ENCODE measurements around the gene FRAS1. TPM values are rescaled to one million over a fixed set of nuclear protein-coding genes. Genes with fewer than 3 reads are reported as not detected.

The FRAS1 gene
- total and polyA plus RNA-seq, 2 donors (not counting 1 experiment from before 2014, with no cell fraction given): 0.30 to 0.66 TPM

- Histone ChIP-seq H2AFZ (ENCODE audit: low read length) (no peak overlapping the region), H3K27me3 (ENCODE audit: control insufficient read depth, insufficient read depth, low read length) (no peaks in the 10 kb centered on the region), H3K4me1 (ENCODE audit: control insufficient read depth, extremely low read depth, insufficient read depth, low read length) (no peaks in the 10 kb centered on the region), H3K27ac (ENCODE audit: insufficient read depth, low read length) (no peak overlapping the region), H3K36me3 (ENCODE audit: control insufficient read depth, insufficient read depth, low read length) (no peaks in the 10 kb centered on the region), H3K79me2 (ENCODE audit: control insufficient read depth, insufficient read depth, low read length) (no peaks in the 10 kb centered on the region), H3K4me2 (ENCODE audit: extremely low read depth, insufficient read depth, low read length) (no peak overlapping the region), H3K9me3 (ENCODE audit: control insufficient read depth, insufficient read depth, low read depth, low read length) (no peaks in the 10 kb centered on the region), H3K4me3 (replicated peaks in 1 of 4; ENCODE audit: control extremely low read depth in 1 of 4, insufficient read depth in 1 of 4, low read depth in 3 of 4, low read length in 4 of 4) (no peak overlapping the region), H4K20me1 (ENCODE audit: control insufficient read depth, extremely low read depth, insufficient read depth, low read length) (no peaks in the 10 kb centered on the region), H3K9ac (ENCODE audit: insufficient read depth, low read length) (no peak overlapping the region)
- TF ChIP-seq EZH2 (IDR thresholded peaks at IDR 0.05; ENCODE audit: low read length, missing control alignments): no peak
- no peak for TF ChIP-seq CTCF (conservative IDR thresholded peaks at IDR 0.05 in 1 of 2, IDR thresholded peaks at IDR 0.05 in 1 of 2; ENCODE audit: low read depth in 1 of 2, low read length in 2 of 2)
- no peak for DNase-seq (ENCODE audit: low read depth in 2 of 2)
These were observed 81.1 kb downstream of the FRAS1 start for GRCh38 chr4:78138252-78138651.

GRCh38 chr4:78143634-78144033 is 86.5 kb downstream of the FRAS1 start:
- H3K27ac ChIP-seq (ENCODE audit: insufficient read depth, low read length): no peak overlapping the region
- TF ChIP-seq EZH2 (IDR thresholded peaks at IDR 0.05; ENCODE audit: low read length, missing control alignments) (no peak), CTCF (conservative IDR thresholded peaks at IDR 0.05 in 1 of 2, IDR thresholded peaks at IDR 0.05 in 1 of 2; ENCODE audit: low read depth in 1 of 2, low read length in 2 of 2) (no peak)
- DNase-seq (ENCODE audit: low read depth in 2 of 2): no peak
- no peaks in the 10 kb centered on the region for H4K20me1 ChIP-seq (ENCODE audit: control insufficient read depth, extremely low read depth, insufficient read depth, low read length)
- H3K4me1 ChIP-seq (ENCODE audit: control insufficient read depth, extremely low read depth, insufficient read depth, low read length): no peaks in the 10 kb centered on the region
- H3K27me3 ChIP-seq (ENCODE audit: control insufficient read depth, insufficient read depth, low read length): no peaks in the 10 kb centered on the region
- no peak overlapping the region for H3K4me2 ChIP-seq (ENCODE audit: extremely low read depth, insufficient read depth, low read length)
- H3K79me2 ChIP-seq (ENCODE audit: control insufficient read depth, insufficient read depth, low read length): no peaks in the 10 kb centered on the region
- H2AFZ ChIP-seq (ENCODE audit: low read length): no peak overlapping the region
- H3K36me3 ChIP-seq (ENCODE audit: control insufficient read depth, insufficient read depth, low read length): no peaks in the 10 kb centered on the region
- H3K4me3 ChIP-seq (replicated peaks in 1 of 4; ENCODE audit: control extremely low read depth in 1 of 4, insufficient read depth in 1 of 4, low read depth in 3 of 4, low read length in 4 of 4): no peak overlapping the region
- no peak overlapping the region for H3K9ac ChIP-seq (ENCODE audit: insufficient read depth, low read length)
- no peaks in the 10 kb centered on the region for H3K9me3 ChIP-seq (ENCODE audit: control insufficient read depth, insufficient read depth, low read depth, low read length)

GRCh38 chr4:78145008-78145407 is 87.9 kb downstream of the FRAS1 start:
- Histone ChIP-seq H3K4me2 (ENCODE audit: extremely low read depth, insufficient read depth, low read length) (no peak overlapping the region), H3K9me3 (ENCODE audit: control insufficient read depth, insufficient read depth, low read depth, low read length) (no peaks in the 10 kb centered on the region), H4K20me1 (ENCODE audit: control insufficient read depth, extremely low read depth, insufficient read depth, low read length) (no peaks in the 10 kb centered on the region), H3K27me3 (ENCODE audit: control insufficient read depth, insufficient read depth, low read length) (no peaks in the 10 kb centered on the region), H3K79me2 (ENCODE audit: control insufficient read depth, insufficient read depth, low read length) (no peaks in the 10 kb centered on the region), H3K36me3 (ENCODE audit: control insufficient read depth, insufficient read depth, low read length) (no peaks in the 10 kb centered on the region), H2AFZ (ENCODE audit: low read length) (no peak overlapping the region), H3K9ac (ENCODE audit: insufficient read depth, low read length) (no peak overlapping the region), H3K27ac (ENCODE audit: insufficient read depth, low read length) (no peak overlapping the region), H3K4me3 (replicated peaks in 1 of 4; ENCODE audit: control extremely low read depth in 1 of 4, insufficient read depth in 1 of 4, low read depth in 3 of 4, low read length in 4 of 4) (no peak overlapping the region), H3K4me1 (ENCODE audit: control insufficient read depth, extremely low read depth, insufficient read depth, low read length) (no peaks in the 10 kb centered on the region)
- no peak for TF ChIP-seq CTCF (conservative IDR thresholded peaks at IDR 0.05 in 1 of 2, IDR thresholded peaks at IDR 0.05 in 1 of 2; ENCODE audit: low read depth in 1 of 2, low read length in 2 of 2)
- TF ChIP-seq EZH2 (IDR thresholded peaks at IDR 0.05; ENCODE audit: low read length, missing control alignments): no peak
- no peak for DNase-seq (ENCODE audit: low read depth in 2 of 2)

Measured in fibroblast of lung (primary cell).